Activated naive CD4-positive, alpha-beta T cell treated with anti-CD3 and anti-CD28 coated beads for 36 hours (primary cell): ENCODE data around the gene LRRC45. TPM values are rescaled to one million over a fixed set of nuclear protein-coding genes. Genes with fewer than 3 reads are reported as not detected.
"Not testable (repeated sequence)": the region's sequence is repeated elsewhere in the genome, so short reads cannot be mapped to it uniquely, and the experiment has no call there.

Source experiments
- CTCF ChIA-PET: fragments of 350-600 bp; sonication (Branson Sonifier 250); formaldehyde crosslinking; loops from one replicate; lab custom pipeline; 2021; ENCODE audit warnings: antibody characterized with exemption; lab: Charles Lee
- DNase-seq: peaks from one replicate; pipeline ENCODE4 v3.0.0-alpha.2; 2020
- H3K27ac Mint-ChIP-seq: one replicate; pipeline ENCODE4 v1.8.0; 2021; ENCODE audit warnings: mild to moderate bottlenecking, mixed read lengths
- H3K27me3 Mint-ChIP-seq: one replicate; pipeline ENCODE4 v1.8.0; 2021; ENCODE audit warnings: low read depth, mixed read lengths
- H3K36me3 Mint-ChIP-seq: one replicate; pipeline ENCODE4 v1.8.0; 2021; ENCODE audit warnings: low read depth, mixed read lengths
- H3K4me1 Mint-ChIP-seq: one replicate; pipeline ENCODE4 v1.8.0; 2021; ENCODE audit warnings: low read depth, mixed read lengths
- H3K4me3 Mint-ChIP-seq: one replicate; pipeline ENCODE4 v1.8.0; 2021; ENCODE audit warnings: mild to moderate bottlenecking, moderate library complexity, mixed read lengths
- H3K9me3 Mint-ChIP-seq: one replicate; pipeline ENCODE4 v1.8.0; 2021; ENCODE audit warnings: mixed read lengths
- intact Hi-C: fragments of 100-400 bp; cut with micrococcal nuclease; formaldehyde crosslinking; loops from one replicate; pipeline ENCODE4 v1.15.1; 2023
- total RNA-seq, 2 experiments: library from RNA; stranded (reverse); gene quantifications; one replicate each; pipeline ENCODE4 v1.2.3, GENCODE V29; 2021

The LRRC45 gene
- total RNA-seq, 2 experiments from 2014 or later: 12.0 to 12.5 TPM

DNA sequence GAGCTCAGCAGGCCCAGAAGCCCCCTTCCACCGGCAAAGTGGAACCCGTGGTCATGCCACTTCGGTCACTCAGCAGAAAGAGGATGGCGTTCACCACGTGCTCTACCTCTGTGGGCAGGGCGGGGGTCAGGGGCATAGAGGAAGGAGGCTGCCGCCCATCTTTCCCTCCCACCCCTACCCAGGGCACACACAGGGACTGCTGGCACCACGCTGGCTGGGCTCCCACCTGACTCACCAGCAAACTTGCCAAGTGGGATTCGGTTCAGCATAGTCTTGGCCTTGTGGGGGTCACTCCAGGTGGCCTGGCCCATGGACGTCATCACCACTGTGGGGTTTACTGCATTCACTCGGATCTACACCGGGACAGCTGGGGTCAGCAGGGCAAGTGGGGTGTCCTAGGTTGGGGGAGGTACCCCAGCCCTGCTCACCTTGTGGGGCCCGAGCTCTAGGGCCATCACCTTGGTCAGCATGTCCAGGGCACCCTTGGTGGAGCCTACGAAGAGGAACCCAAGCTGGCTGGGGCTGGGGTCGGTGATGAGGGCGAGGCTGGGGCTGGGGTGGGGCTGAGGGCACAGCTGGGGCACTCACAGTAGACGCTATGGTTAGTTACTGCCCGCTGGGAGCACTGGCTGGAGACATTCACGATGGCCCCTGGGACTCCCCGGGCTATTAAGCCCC is 13.0 kb downstream of the LRRC45 start:
- Mint-ChIP-seq H3K9me3 (no peaks in the 10 kb centered on the region), H3K27me3 (no peaks in the 10 kb centered on the region), H3K36me3 (peaks cover 2% of the 10 kb centered on the region), H3K27ac (no peak overlapping the region), H3K4me3 (peak overlapping the region; percentile 85), H3K4me1 (peaks cover 22% of the 10 kb centered on the region)
- no peak for DNase-seq
- CTCF ChIA-PET: interaction anchor here (1.6 to 2.1 kb wide), 2 partner anchors 14 to 77 kb away, joined by 3 to 7 read pairs; no protein-coding TSS in a partner anchor
- intact Hi-C loops: loop anchor here (10.0 kb wide), 1 partner anchor 319 kb away; the partner anchor contains the start of gene TEX19

DNA sequence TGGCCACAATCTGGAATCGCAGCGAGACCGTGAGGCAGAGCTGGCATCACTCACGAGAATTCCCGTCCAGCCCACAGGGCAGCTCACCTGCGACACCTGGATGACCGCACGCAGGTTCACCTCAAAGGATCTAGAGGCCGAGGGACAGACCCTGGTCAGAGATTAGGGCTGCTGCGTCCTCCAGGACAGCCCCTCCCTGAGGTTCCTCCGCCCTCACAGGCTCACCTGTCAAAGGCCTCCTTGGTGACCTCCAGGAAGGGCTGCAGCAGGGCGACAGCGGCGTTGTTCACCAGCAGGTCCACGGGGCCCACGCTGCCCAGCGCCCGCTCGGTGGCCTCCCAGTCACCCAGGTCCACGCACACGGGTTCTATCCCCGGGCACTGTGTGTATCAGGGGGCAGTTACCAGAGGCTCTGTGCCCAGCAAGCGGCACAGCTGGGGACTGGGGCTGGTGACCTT is 13.6 kb downstream of the LRRC45 start:
- CTCF ChIA-PET: interaction anchor here (1.6 kb wide), 1 partner anchor 15 kb away, joined by 3 read pairs; no protein-coding TSS in a partner anchor
- H3K4me3 Mint-ChIP-seq: peak overlapping the region; percentile 85
- peaks cover 2% of the 10 kb centered on the region for H3K36me3 Mint-ChIP-seq
- intact Hi-C loops: loop anchor here (1.0 to 10.0 kb wide), 3 partner anchors 13 to 318 kb away; partner anchors contain the start of genes FASN, LRRC45 and TEX19
- H3K27me3 Mint-ChIP-seq: no peaks in the 10 kb centered on the region
- H3K9me3 Mint-ChIP-seq: no peaks in the 10 kb centered on the region
- DNase-seq: no peak
- peaks cover 22% of the 10 kb centered on the region for H3K4me1 Mint-ChIP-seq
- H3K27ac Mint-ChIP-seq: no peak overlapping the region

DNA sequence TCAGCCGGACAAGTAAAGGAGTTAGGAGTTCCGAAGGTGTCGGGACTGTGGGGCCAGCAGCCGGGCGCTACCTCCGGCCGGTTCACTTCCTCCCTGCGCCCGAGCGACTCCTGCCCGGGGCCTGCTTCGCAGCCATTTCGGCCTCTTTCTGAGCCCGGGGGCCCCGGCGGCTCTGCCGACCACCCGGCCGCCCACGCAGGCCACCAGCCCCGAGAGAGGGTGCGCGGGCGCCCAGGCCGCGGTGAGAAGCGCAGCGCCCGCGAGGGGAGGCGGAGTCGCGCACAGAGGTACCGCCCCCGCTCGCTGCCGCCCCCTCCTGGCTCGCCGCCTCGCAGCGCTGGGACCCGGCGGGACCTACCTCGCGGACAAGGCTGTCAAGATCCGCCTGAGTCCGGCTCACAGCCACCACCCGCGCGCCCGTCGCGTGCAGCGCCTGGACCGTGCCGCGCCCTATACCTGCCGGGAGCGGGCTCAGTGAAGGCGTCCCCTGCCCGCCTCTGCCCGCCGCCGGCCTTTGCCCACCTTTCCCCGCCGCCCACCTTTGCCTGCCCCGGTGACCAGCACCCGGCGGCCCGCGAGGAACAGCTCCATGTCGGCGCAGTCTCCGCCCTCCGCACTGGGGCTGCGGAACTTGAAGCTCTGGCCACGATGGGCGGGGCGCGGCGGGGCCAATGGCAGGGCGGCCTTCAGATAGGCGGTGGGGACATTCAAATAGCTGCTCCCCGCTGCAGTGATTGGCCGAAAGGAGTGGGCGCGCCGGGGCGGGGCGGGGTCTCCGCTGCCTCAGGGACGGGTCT is 14.2 kb downstream of the LRRC45 start, which contains the start of gene DCXR:
DCXR (minus strand) TSS at position 606 of the 797 bp plus-strand sequence; CDS start at position 591, 15 bp downstream.
- intact Hi-C loops: loop anchor here (1.0 to 10.0 kb wide), 3 partner anchors 14 to 318 kb away; partner anchors contain the start of genes FASN, LRRC45 and TEX19
- peak within 1 kb of the TSS; percentile 85 for H3K4me3 Mint-ChIP-seq
- DNase-seq: peak; percentile 96
- H3K27me3 Mint-ChIP-seq: no peaks in the 10 kb centered on the region
- H3K27ac Mint-ChIP-seq: peak within 1 kb of the TSS; percentile 82
- peaks cover 2% of the 10 kb centered on the region for H3K36me3 Mint-ChIP-seq
- CTCF ChIA-PET: interaction anchor here (0.6 to 1.6 kb wide), 14 partner anchors 9 to 448 kb away, joined by 3 to 6 read pairs (median 4); partner anchors contain the start of genes CENPX and LRRC45
- H3K4me1 Mint-ChIP-seq: peaks cover 22% of the 10 kb centered on the region
- no peaks in the 10 kb centered on the region for H3K9me3 Mint-ChIP-seq

DNA sequence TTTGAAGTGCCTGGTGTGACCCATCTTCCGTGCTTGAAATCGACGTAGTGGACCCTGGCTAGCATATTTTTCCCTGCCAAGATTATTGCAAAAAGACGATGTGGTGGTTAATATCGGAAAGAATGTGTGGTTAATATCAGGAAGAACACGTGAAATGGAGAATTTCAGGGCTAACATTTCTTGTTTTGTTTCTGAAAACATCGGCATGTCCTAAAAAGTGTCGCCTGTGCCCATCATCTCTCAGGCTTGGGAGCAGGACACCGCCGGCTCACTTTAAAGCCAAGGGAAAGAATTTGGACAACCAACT is 14.7 kb downstream of the LRRC45 start:
- peaks cover 2% of the 10 kb centered on the region for H3K36me3 Mint-ChIP-seq
- CTCF ChIA-PET: interaction anchor here (0.6 to 1.6 kb wide), 14 partner anchors 9 to 448 kb away, joined by 3 to 6 read pairs (median 4); partner anchors contain the start of genes CENPX and LRRC45
- H3K9me3 Mint-ChIP-seq: no peaks in the 10 kb centered on the region
- peaks cover 22% of the 10 kb centered on the region for H3K4me1 Mint-ChIP-seq
- peak overlapping the region; percentile 85 for H3K4me3 Mint-ChIP-seq
- no peak for DNase-seq
- intact Hi-C loops: loop anchor here (1.0 to 10.0 kb wide), 3 partner anchors 15 to 317 kb away; partner anchors contain the start of genes FASN, LRRC45 and TEX19
- no peaks in the 10 kb centered on the region for H3K27me3 Mint-ChIP-seq
- peak overlapping the region; percentile 82 for H3K27ac Mint-ChIP-seq

DNA sequence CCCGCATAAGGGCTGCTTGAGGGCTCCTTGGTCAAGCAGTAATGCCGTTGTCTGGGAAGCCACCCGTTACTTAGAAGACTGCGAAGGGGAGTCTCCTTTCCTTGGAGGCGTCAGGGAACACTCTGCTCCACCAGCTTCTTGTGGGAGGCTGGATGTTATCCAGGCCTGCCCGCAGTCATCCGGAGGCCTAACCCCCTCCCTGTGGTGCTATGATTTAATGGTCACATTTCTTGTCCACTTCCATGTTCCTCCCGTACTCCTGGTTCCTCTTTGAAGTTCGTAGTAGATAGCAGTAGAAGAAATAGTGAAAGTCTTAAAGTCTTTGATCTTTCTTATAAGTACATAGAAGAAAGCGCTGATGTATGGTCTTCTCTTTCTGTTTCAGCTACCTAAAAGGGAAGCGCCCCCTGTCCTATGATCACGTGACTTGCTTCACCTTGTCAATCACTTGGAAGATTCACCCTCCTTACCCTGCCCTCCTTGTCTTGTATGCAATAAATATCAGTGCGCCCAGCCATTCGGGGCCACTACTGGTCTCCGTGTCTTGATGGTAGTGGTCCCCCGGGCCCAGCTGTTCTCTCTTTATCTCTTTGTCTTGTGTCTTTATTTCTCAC is 15.8 kb downstream of the LRRC45 start:
- H3K4me3 Mint-ChIP-seq, H3K36me3 Mint-ChIP-seq, DNase-seq, CTCF ChIA-PET, H3K27me3 Mint-ChIP-seq, H3K9me3 Mint-ChIP-seq, H3K27ac Mint-ChIP-seq: not testable (repeated sequence)
- intact Hi-C loops: loop anchor here (10.0 kb wide), 1 partner anchor 316 kb away; the partner anchor contains the start of gene TEX19
- H3K4me1 Mint-ChIP-seq: peaks cover 22% of the 10 kb centered on the region

DNA sequence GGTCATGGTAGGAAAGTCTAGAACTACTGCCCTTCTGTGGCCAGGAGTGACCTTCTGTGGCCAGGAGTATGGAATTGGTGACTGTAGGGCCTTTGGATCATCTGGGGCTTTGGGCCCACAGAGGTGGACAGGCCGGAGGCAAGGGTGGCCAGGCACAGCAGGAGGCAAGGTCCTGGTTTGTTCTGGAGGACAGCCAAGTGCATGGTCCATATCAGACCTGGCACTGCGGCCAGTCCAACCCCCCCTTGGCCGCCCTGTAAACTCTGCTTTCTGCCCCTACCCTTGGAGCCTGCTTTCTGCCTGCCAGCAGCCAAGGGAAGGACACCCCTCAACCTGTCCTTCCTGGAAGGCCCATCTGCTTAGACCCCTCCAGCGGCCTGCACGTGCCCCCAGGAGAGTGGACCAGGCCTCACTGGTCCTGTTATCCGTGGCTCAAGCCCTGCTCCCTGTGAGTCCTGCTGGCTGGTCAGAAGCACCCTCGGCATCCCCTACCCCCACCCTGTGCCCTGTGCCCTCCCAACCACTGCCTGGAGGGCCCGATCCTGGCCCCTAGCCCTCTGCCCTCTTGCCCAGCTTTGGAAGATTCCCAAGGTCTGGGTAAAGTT is 16.7 kb downstream of the LRRC45 start:
- Mint-ChIP-seq H3K27me3 (no peaks in the 10 kb centered on the region), H3K9me3 (no peaks in the 10 kb centered on the region), H3K27ac (no peak overlapping the region), H3K4me1 (peaks cover 22% of the 10 kb centered on the region), H3K4me3 (no peak overlapping the region), H3K36me3 (peaks cover 2% of the 10 kb centered on the region)
- intact Hi-C loops: loop anchor here (10.0 kb wide), 1 partner anchor 315 kb away; the partner anchor contains the start of gene TEX19
- no peak for DNase-seq
- CTCF ChIA-PET: interaction anchor here (2.0 kb wide), 1 partner anchor 9 kb away, joined by 7 read pairs; the partner anchor contains the start of gene RAC3

DNA sequence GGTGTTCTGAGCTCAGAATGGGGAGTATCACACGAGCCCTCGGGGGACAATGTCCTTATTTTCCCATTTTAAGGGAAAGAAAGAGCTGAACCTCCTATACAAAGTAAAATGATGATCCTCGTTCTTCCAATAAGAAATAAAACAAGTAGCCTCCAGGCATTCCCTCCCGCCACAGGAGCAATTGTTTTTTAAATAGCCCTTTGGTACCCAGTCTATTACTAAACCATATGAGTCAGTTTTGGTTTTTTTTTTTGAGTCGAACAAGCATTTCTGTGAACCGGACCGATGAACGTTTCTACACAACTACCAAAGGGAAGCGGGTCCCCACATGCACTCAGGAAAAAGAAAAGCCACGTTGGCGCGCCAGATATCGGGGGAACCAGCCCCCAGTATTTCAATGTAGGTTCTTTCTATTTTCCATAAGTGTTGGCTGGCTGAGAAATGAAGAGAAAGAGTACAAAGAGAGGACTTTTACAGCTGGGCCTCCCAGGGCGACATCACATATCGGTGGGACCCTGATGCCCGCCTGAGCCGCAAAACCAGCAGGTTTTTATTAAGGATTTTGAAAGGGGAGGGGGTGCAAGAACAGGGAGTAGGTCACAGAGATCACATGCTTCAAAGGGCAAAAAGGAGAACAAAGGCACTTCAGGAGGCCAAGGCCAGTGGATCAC is 18.2 kb downstream of the LRRC45 start:
- Mint-ChIP-seq H3K27me3 (no peaks in the 10 kb centered on the region), H3K4me3 (no peak overlapping the region), H3K27ac (no peak overlapping the region), H3K36me3 (no peaks in the 10 kb centered on the region), H3K9me3 (no peaks in the 10 kb centered on the region), H3K4me1 (peaks cover 14% of the 10 kb centered on the region)
- DNase-seq: no peak
- intact Hi-C loops: no loop called here
- CTCF ChIA-PET: interaction anchor here (2.0 kb wide), 1 partner anchor 11 kb away, joined by 7 read pairs; the partner anchor contains the start of gene RAC3

DNA sequence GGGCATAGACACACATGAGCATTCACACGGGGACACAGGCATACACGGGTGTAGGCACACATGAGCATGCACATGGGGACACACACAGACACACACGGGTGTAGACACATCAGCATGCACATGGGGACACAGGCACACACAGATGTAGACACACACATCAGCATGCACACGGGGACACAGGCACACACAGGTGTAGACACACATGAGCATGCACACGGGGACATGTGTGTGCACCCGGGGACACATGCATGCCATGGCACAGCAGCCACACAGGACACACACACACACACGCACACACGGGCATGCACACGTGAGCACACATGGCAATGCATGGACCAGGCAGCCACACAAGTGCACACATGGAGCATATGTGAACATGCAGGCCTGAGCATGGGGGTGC is 19.5 kb downstream of the LRRC45 start:
- no peaks in the 10 kb centered on the region for H3K27me3 Mint-ChIP-seq
- CTCF ChIA-PET: interaction anchor here (0.6 kb wide), 1 partner anchor 12 kb away, joined by 3 read pairs; no protein-coding TSS in a partner anchor
- intact Hi-C loops: no loop called here
- H3K4me1 Mint-ChIP-seq: peaks cover 10% of the 10 kb centered on the region
- no peaks in the 10 kb centered on the region for H3K9me3 Mint-ChIP-seq
- no peak for DNase-seq
- H3K36me3 Mint-ChIP-seq: peaks cover 3% of the 10 kb centered on the region
- H3K27ac Mint-ChIP-seq: no peak overlapping the region
- H3K4me3 Mint-ChIP-seq: no peak overlapping the region

DNA sequence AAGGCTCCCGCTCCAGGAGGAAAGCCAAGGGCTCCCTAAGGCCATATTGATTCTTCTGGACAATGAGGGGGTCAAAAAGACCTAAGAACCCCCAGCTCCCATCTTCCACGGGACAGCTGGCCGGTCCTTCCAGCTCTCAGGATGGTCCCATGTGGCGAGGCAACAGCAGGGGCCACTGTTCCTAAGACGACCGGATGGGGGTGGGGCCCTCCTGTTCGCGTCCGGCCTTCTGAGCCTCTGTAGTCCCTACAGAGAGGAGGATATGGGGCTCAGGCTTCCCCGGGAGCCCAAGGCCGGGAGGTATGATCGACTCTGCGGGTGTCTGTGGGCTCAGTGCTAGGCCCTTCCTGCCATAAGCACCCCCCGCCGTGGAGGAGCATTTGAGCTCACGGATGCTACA is 20.4 kb downstream of the LRRC45 start:
- Mint-ChIP-seq H3K27ac (no peak overlapping the region), H3K4me3 (no peak overlapping the region), H3K9me3 (no peaks in the 10 kb centered on the region), H3K4me1 (peaks cover 5% of the 10 kb centered on the region), H3K27me3 (no peaks in the 10 kb centered on the region), H3K36me3 (peaks cover 3% of the 10 kb centered on the region)
- DNase-seq: no peak
- intact Hi-C loops: no loop called here
- CTCF ChIA-PET: interaction anchor here (0.6 kb wide), 2 partner anchors 13 to 70 kb away, joined by 3 to 4 read pairs; no protein-coding TSS in a partner anchor

DNA sequence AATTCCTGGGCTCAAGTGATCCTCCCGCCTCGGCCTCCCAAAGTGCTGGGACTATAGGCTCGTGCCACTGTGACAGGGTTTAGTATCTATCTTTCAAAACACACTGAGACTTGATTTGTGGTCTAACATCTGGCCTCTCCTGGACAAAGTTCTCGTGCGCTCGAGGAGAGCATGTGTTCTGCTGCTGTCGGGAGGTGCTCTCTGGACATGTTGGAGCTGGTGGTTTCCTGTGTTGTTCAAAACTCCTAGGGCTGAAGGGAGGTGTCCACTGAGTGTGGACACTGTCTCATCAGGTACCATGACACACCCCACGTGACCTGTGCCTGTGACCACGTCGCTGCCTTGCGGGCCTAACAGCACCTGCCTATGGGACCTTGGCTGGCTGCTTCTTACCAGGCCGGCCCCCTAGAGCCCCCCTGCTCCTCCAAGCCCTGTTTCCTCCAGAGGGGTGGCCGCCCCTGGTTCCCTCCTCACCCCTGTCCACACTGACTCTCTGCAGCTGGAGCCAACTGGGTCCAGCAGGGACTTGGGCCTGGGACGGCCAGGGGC is 22.9 kb downstream of the LRRC45 start:
- no peak overlapping the region for H3K27ac Mint-ChIP-seq
- no peaks in the 10 kb centered on the region for H3K27me3 Mint-ChIP-seq
- no peaks in the 10 kb centered on the region for H3K9me3 Mint-ChIP-seq
- no peak for DNase-seq
- no peak overlapping the region for H3K4me3 Mint-ChIP-seq
- intact Hi-C loops: no loop called here
- CTCF ChIA-PET: no interaction called here
- peaks cover 3% of the 10 kb centered on the region for H3K36me3 Mint-ChIP-seq
- H3K4me1 Mint-ChIP-seq: peaks cover 10% of the 10 kb centered on the region

DNA sequence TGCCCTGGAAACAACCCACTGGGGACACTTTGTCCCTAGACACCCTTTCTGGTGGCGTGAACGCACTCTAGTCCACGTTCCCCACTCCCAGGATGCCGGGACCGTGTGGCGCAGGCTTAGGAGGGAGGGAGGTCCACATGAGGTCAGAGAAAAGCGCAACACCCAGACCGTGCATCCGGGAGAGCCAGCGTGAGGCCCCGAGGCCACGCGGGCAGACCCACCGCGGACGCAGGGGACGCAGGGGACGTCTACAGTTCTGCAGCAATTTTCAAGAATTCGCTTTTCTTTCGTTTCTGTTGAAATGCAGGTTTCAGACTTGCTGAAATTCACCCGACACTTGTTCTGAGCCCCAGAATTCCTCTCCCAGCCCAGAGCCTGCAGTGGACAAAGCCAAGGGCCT is 23.8 kb downstream of the LRRC45 start:
- H3K9me3 Mint-ChIP-seq: no peaks in the 10 kb centered on the region
- intact Hi-C loops: no loop called here
- CTCF ChIA-PET: no interaction called here
- peaks cover 3% of the 10 kb centered on the region for H3K36me3 Mint-ChIP-seq
- H3K4me1 Mint-ChIP-seq: peaks cover 10% of the 10 kb centered on the region
- H3K27ac Mint-ChIP-seq: no peak overlapping the region
- no peak overlapping the region for H3K4me3 Mint-ChIP-seq
- no peaks in the 10 kb centered on the region for H3K27me3 Mint-ChIP-seq
- DNase-seq: no peak
